ENCODE measurements around the gene PRM2.

The PRM2 gene

DNA sequence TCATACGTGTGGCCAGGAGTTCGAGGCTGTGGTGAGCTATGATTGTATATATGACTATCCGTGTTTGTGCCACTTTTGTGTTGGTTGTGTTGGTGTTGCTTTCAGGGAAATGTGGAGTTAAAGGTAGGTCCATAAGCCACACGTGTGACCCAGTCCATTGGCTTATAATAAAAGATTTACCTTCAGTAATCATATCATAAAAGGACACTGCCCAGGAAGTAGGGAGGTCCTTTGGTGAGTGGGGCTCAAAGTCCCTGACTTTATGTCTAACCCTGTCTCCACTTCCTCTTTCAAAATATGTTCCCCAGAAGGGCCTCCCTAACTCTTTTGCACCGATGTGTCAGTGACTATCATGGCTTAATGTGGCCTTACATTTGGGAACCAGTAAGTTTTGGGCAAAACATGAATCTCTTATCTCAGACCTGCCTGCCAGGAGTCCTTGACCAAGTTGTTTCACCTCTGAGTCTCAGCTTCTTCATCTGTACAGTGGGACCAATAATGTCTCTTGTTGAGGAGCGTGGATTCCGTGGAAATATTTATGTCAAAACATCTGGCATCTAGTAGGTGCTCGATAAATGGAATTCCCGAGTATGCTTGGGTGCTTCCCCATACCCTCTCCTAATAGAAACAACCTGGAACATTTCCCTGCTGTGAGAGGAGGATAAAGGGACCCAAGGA, 12.0 kb downstream of the PRM2 start:
- H3K4me3 ChIP-seq (ENCODE audit: low read depth, low read length), result no peak overlapping the region
- TF ChIP-seq, protein P1, sequence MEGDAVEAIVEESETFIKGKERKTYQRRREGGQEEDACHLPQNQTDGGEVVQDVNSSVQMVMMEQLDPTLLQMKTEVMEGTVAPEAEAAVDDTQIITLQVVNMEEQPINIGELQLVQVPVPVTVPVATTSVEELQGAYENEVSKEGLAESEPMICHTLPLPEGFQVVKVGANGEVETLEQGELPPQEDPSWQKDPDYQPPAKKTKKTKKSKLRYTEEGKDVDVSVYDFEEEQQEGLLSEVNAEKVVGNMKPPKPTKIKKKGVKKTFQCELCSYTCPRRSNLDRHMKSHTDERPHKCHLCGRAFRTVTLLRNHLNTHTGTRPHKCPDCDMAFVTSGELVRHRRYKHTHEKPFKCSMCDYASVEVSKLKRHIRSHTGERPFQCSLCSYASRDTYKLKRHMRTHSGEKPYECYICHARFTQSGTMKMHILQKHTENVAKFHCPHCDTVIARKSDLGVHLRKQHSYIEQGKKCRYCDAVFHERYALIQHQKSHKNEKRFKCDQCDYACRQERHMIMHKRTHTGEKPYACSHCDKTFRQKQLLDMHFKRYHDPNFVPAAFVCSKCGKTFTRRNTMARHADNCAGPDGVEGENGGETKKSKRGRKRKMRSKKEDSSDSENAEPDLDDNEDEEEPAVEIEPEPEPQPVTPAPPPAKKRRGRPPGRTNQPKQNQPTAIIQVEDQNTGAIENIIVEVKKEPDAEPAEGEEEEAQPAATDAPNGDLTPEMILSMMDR (IDR thresholded peaks at IDR 0.05; ENCODE audit: low read depth, low read length), result no peak

DNA sequence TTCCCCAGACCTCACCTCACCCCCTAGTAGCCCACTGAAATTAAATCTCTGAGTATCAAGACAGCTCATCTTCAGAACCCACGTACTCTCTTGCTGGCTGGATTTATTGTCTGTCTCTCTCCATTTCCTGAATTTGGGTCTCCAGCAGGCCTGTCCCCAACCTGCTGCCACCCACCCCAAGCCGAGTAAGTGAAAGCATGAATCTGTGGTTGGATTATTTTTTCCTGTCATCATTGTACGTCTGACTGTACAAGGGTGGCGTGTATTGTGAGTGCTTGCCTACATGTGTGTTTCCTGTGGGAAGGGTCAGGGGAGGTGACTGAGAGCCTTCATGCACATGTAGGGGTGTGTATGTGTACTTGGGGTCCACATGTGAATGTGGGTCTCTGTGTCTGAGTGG, 12.5 kb downstream of the PRM2 start:
- TF ChIP-seq, protein P1 (IDR thresholded peaks at IDR 0.05; ENCODE audit: low read depth, low read length), result no peak

DNA sequence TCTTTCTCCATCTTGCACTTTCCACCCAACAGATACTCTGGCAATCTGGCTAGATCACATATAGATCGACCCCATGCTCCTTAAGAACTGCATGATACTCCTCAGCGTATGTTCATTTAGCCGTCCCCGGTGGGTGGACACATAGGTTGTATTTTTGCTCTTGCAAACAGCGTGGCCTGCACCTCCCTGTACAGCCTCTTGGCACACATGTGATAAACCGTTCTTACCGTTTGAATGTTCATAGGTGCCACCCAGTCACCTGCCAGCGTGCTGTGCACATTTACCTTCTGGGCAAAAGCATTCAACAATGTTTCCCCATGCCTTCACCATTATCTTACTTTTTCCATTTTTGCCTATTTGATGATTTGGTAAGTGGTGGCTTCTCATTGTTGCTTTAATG, 13.4 kb downstream of the PRM2 start:
- TF ChIP-seq, protein P1 (IDR thresholded peaks at IDR 0.05; ENCODE audit: low read depth, low read length), result no peak

More for the DNA sequence above, 12.5 kb downstream of the PRM2 start:
- no peak overlapping the region for H3K4me3 ChIP-seq (ENCODE audit: low read depth, low read length)

DNA sequence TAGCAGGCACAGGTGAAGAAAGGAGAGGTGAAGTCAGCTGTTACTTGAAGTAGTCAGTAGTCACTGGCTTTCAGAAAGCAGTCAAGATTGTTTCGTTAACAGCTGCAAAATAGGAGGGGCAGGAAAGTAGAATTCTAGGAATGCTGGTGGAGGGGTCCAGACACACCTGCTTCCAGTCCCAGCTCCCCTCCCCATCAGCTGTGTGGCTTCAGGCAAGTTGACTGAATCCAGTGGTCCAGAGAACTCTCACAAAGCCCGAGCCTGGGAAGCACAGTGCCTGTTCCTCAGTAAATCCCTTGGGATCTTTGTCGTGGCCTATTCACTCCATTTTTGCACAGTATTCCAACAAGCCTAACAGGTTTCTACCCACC, 15.7 kb downstream of the PRM2 start:
- no peak overlapping the region for H3K4me3 ChIP-seq (ENCODE audit: low read depth, low read length)
- TF ChIP-seq, protein P1 (IDR thresholded peaks at IDR 0.05; ENCODE audit: low read depth, low read length), result no peak

More for the DNA sequence above, 13.4 kb downstream of the PRM2 start:
- H3K4me3 ChIP-seq (ENCODE audit: low read depth, low read length), result no peak overlapping the region

DNA sequence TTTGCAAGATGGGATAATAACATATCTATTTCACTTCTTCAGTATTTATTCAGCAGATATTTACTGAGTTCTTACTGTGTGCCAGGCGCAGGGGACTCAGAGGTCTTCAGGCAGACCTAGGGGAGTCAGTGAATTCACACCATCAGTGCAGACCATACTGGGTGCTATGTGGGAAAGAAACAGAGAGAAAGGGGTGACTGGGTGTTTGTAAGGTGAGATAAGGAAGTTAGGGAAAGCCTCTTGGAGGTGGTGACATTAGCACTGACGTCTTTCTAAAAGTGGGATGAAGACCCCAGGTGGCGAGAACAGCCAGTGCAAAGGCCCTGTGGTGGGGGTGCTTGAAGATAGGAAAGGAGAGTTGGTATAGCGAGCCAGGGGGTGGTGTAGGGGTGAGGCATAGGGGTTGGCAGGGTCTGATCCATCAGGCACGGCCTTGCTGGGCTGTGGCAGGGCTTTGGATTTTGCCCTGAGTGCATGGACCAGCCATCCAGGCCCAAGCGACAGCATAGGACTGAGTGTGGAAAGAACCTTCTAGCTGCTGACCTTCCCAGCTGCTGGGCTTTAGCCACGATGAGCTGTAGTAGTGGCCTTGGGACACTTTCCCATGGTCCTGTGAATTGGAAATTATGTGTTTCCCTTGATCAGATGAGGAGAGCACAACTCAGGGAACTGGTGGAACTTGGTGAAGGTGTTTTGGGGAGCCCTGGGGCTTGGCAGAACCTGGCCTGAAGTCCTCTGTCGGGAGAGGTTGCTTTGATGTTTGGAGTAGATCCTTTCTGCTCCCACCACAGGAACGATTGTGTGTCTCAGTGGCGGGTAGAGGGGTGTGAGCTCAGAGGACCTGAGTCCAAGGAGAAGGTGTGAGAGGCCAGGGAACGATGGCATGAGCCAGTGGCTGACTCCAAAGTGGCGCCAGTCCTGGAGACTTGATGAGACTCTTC, 16.4 kb downstream of the PRM2 start:
- H3K4me3 ChIP-seq (ENCODE audit: low read depth, low read length), result no peak overlapping the region
- TF ChIP-seq, protein P1 (IDR thresholded peaks at IDR 0.05; ENCODE audit: low read depth, low read length), result no peak

DNA sequence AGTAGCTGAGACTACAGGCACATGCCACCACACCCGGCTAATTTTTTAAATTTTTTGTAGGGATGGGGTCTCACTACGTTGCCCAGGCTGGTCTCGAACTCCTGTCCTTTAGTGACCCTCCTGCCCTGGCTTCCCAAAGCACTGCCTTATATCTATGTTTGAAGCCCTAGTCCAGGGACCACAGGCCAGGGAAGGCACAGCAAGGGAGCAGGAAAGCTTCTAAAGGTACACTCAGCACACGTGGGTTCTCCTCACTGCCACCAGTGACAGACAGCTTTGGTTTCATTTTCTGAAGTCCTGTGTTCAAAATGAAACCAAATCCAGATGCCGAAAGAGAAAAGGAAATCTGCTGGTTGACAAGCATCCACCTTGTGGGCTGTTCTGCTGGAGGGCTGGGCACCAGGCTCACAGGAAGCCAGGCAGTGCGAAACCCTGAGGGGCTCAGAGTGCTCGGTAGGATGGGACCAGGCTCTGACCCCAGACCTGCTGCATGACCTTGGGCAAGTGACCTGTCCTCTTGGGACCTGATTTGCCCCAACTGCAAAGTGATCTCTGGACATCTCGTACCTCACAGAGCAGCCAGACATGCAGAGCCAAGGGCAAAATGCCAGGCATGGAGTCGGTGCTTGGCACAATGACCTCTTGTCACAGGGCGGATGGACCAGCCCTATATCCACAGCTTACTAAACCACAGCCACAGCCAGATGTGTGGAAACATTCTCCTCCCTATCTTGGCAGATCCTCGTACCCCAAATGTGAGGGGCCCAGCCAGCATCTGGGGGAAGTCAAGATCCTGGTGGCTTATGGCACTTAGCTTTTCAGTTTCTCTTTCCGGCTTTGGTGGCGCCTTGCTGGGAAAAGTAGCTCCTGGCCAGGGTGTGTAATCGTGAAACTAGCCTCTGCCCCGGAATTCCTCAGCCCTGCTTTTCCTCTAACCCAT, 17.5 kb downstream of the PRM2 start:
- TF ChIP-seq, protein P1 (IDR thresholded peaks at IDR 0.05; ENCODE audit: low read depth, low read length), result no peak
- H3K4me3 ChIP-seq (ENCODE audit: low read depth, low read length), result no peak overlapping the region

All from WI38 (cell line).